OCI-LY1 (cell line): ENCODE data around the gene CHMP2B.

ENCODE experiments used
- EZH2 ChIP-seq: fragments of 200-600 bp; sonication (generic), shearing (Covaris generic); IDR thresholded peaks from 2 replicates; pipeline ENCODE4 v1.8.0; 2017; ENCODE audit warnings: borderline replicate concordance, mixed run types, mild to moderate bottlenecking, antibody characterized with exemption, low read length, moderate library complexity, mixed read lengths
- TF ChIP-seq, protein P1 (sequence below): fragments of 200-600 bp; sonication (generic), shearing (Covaris generic); IDR thresholded peaks from 2 replicates; pipeline ENCODE4 v1.5.1; 2017; ENCODE audit warnings: mild to moderate bottlenecking, antibody characterized with exemption, low read length, moderate library complexity, mixed read lengths

DNA sequence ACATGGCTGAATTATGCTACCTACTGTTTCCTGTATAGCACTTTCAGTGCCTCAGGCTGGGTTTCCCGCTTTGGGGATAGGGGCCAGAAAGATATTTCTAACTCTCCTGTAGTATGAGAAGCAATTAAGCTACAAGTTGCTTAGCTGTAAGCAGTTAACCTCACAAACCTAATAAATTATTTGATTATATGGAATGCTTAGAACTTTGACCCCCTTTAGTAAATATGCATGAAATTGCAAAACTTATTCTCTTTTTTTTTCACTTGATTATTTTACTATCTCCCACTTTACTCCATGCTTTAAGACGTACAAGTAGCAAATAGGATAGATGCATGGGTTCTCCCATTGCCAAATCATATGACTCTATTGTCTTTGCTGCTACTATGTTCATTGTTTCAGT, 27.5 kb upstream of the CHMP2B start:
- TF ChIP-seq EZH2 = no peak
- TF ChIP-seq, protein P1, sequence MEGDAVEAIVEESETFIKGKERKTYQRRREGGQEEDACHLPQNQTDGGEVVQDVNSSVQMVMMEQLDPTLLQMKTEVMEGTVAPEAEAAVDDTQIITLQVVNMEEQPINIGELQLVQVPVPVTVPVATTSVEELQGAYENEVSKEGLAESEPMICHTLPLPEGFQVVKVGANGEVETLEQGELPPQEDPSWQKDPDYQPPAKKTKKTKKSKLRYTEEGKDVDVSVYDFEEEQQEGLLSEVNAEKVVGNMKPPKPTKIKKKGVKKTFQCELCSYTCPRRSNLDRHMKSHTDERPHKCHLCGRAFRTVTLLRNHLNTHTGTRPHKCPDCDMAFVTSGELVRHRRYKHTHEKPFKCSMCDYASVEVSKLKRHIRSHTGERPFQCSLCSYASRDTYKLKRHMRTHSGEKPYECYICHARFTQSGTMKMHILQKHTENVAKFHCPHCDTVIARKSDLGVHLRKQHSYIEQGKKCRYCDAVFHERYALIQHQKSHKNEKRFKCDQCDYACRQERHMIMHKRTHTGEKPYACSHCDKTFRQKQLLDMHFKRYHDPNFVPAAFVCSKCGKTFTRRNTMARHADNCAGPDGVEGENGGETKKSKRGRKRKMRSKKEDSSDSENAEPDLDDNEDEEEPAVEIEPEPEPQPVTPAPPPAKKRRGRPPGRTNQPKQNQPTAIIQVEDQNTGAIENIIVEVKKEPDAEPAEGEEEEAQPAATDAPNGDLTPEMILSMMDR = no peak
